K562 (cell line): ENCODE data around the gene PHF10. TPM values are rescaled to one million over a fixed set of nuclear protein-coding genes. Genes with fewer than 3 reads are reported as not detected.

Source experiments
- ATAC-seq: fragments of 200-7000 bp; cut with Tn5 transposase; 3 replicates; pipeline ENCODE4 v1.9.1; 2020; ENCODE audit warnings: moderate library complexity
- BruUV-seq: library from RNA; stranded (reverse); fragments of 400-500 nt; replicated peaks from 2 replicates; lab custom pipeline; 2021; lab: Mats Ljungman, UMichigan
- CTCF ChIA-PET: fragments of 300-600 bp; formaldehyde crosslinking; extraction: SDS; loops from one replicate; lab custom pipeline; 2021; ENCODE audit warnings: low intra/inter-chr PET ratio; lab: Yijun Ruan, JAX
- POLR2A ChIA-PET: fragments of 300-600, 350-650 bp; sonication (Branson Sonifier 250); formaldehyde crosslinking; extraction: SDS; loops from one replicate; lab custom pipeline; 2021; ENCODE audit warnings: antibody characterized with exemption, inconsistent platforms; lab: Yijun Ruan, JAX
- DNase-seq, 4 experiments: peaks; one replicate each; pipeline versions ENCODE4 v3.0.0 to v3.0.0-alpha.2; 2011 to 2018; ENCODE audit warnings: low spot score in 3 of 4, mixed read lengths in 3 of 4; ENCODE audit errors: extremely low read depth in 1 of 4
- FAIRE-seq: peaks from 2 replicates; lab custom pipeline; 2011; peaks lifted over from hg19 to GRCh38; lab: Jason Lieb, UNC
- H2AFZ ChIP-seq: 2 replicates; pipeline ENCODE4 v1.6.0; 2011; ENCODE audit warnings: low read depth, low read length, control low read depth, inconsistent platforms
- H3K27ac ChIP-seq: fragments of 200-600 bp; 3 replicates; pipeline ENCODE4 v1.8.0; 2011; ENCODE audit warnings: low read depth, mild to moderate bottlenecking, control low read depth, inconsistent platforms, low read length, moderate library complexity, mixed read lengths; ENCODE audit errors: extremely low read depth
- H3K27me3 ChIP-seq, 2 experiments: fragments of 300-600 bp in 1 of 2; 2 replicates in 1 of 2; 3 replicates in 1 of 2; pipeline versions ENCODE4 v1.6.0 to v1.8.0; 2011; ENCODE audit warnings: inconsistent platforms in 2 of 2, low read length in 2 of 2, mild to moderate bottlenecking in 1 of 2, mixed read lengths in 1 of 2, moderate library complexity in 1 of 2; ENCODE audit not compliant: control insufficient read depth in 2 of 2, insufficient read depth in 2 of 2
- H3K36me3 ChIP-seq: fragments of 300-600 bp; 3 replicates; pipeline ENCODE4 v1.8.0; 2011; ENCODE audit warnings: mild to moderate bottlenecking, low read length, inconsistent platforms; ENCODE audit not compliant: control insufficient read depth, insufficient read depth
- H3K4me1 ChIP-seq, 2 experiments: fragments of 200-600 bp in 1 of 2; replicated peaks in 1 of 2; 2 replicates in 1 of 2; 3 replicates in 1 of 2; pipeline versions ENCODE4 v1.5.1 to v1.8.0; 2011; ENCODE audit warnings: inconsistent platforms in 2 of 2, low read length in 2 of 2, mild to moderate bottlenecking in 1 of 2, mixed read lengths in 1 of 2, moderate library complexity in 1 of 2; ENCODE audit not compliant: control insufficient read depth in 2 of 2, insufficient read depth in 2 of 2
- H3K4me2 ChIP-seq: 2 replicates; pipeline ENCODE4 v1.6.1; 2011; ENCODE audit warnings: low read length, control low read depth, inconsistent platforms, mixed read lengths; ENCODE audit not compliant: insufficient read depth
- H3K4me3 ChIP-seq: fragments of 200-600 bp; sonication (generic), shearing (Covaris generic); 2 replicates; pipeline ENCODE4 v1.5.1; 2016; ENCODE audit warnings: control low read depth, inconsistent platforms
- H3K79me2 ChIP-seq: fragments of 200-600 bp; 3 replicates; pipeline ENCODE4 v1.8.0; 2011; ENCODE audit warnings: low read length, inconsistent platforms; ENCODE audit not compliant: control insufficient read depth, insufficient read depth
- H3K9ac ChIP-seq, 2 experiments: 2 replicates each; pipeline versions ENCODE4 v1.6.0 to v1.6.1; 2011; ENCODE audit warnings: low read depth in 2 of 2, low read length in 2 of 2, control low read depth in 1 of 2, inconsistent platforms in 1 of 2, mild to moderate bottlenecking in 1 of 2, mixed read lengths in 1 of 2; ENCODE audit not compliant: insufficient read depth in 1 of 2
- H3K9me1 ChIP-seq: one replicate; pipeline ENCODE4 v1.6.0; 2011; ENCODE audit warnings: inconsistent platforms, mild to moderate bottlenecking, low read length, moderate library complexity; ENCODE audit not compliant: control insufficient read depth, insufficient read depth
- H3K9me3 ChIP-seq: replicated peaks from 2 replicates; pipeline ENCODE4 v1.5.1; 2011; ENCODE audit warnings: low read depth, low read length, inconsistent platforms; ENCODE audit not compliant: control insufficient read depth, insufficient read depth
- H4K20me1 ChIP-seq: replicated peaks from 2 replicates; pipeline ENCODE4 v1.6.1; 2011; ENCODE audit warnings: low read length, inconsistent platforms, mixed read lengths; ENCODE audit not compliant: control insufficient read depth, insufficient read depth
- CSDE1 ChIP-seq, 2 experiments: fragments of 450-650 bp; IDR thresholded peaks; 2 replicates each; pipeline ENCODE4 v1.6.1; 2016; ENCODE audit warnings: mild to moderate bottlenecking in 1 of 2
- POLR2G ChIP-seq: fragments of 200-400 bp; formaldehyde crosslinking; IDR thresholded peaks from 2 replicates; pipeline ENCODE4 v1.6.1; 2017; ENCODE audit warnings: low read depth, mild to moderate bottlenecking, antibody characterized with exemption, low read length, moderate library complexity
- ZBTB2 ChIP-seq: fragments of 450-650 bp; IDR thresholded peaks from 2 replicates; pipeline ENCODE4 v1.6.1; 2016; ENCODE audit warnings: antibody characterized with exemption
- ZNF639 ChIP-seq, 2 experiments: fragments of 200-800 bp in 1 of 2; sonication (Bioruptor generic) in 1 of 2; sonication (generic) in 1 of 2; formaldehyde crosslinking in 1 of 2; IDR thresholded peaks in 1 of 2; conservative IDR thresholded peaks in 1 of 2; 2 replicates each; pipeline versions ENCODE4 v1.5.0 to v1.6.1; 2016 to 2020; ENCODE audit warnings: missing compliant biosample characterization in 1 of 2, missing genetic modification characterization in 1 of 2, missing genetic modification reagents in 1 of 2
- WGBS: fragments of 100-300 bp; shearing (Covaris generic); methylation state at CpG from one replicate; pipeline ENCODE4 v1.1.6; 2016; ENCODE audit warnings: low coverage, mixed read lengths; ENCODE audit not compliant: insufficient coverage; ENCODE audit errors: missing lambda C conversion rate; 5-methylcytosine and 5-hydroxymethylcytosine counted together
- in situ Hi-C: fragments of 300-500 bp; cut with MboI; formaldehyde crosslinking; loops from 4 replicates; pipeline ENCODE4 v1.15.0; 2018; ENCODE audit warnings: inconsistent platforms, mixed read lengths
- intact Hi-C: fragments of 100-400 bp; cut with micrococcal nuclease; formaldehyde crosslinking; loops from 2 replicates; pipeline ENCODE4 v1.14.2; 2022
- polyA plus RNA-seq, 8 experiments: library from polyadenylated mRNA; depleted of rRNA in 4 of 8; stranded (reverse) in 5 of 8; unstranded in 3 of 8; fragments of >200 nt; fragmentation: Nextera tagmentation in 2 of 8; fragmentation: Illumina TruSeq in 1 of 8; extraction: Ambion mirVana in 2 of 8; extraction: Trizol in 1 of 8; gene quantifications; 2 replicates each; pipeline versions ENCODE4 v1.2.1 to v1.2.3, GENCODE V29; 2011 to 2014; ENCODE audit warnings: inconsistent platforms in 1 of 8, missing spikeins in 1 of 8
- total RNA-seq, 7 experiments: library from RNA; depleted of rRNA in 6 of 7; stranded (reverse); fragments of >200 nt in 6 of 7; fragmentation: Illumina TruSeq in 2 of 7; extraction: Trizol in 2 of 7; gene quantifications; 2 replicates each; pipeline versions ENCODE4 v1.2.1 to v1.2.3, GENCODE V29; 2011 to 2021; ENCODE audit warnings: low replicate concordance in 1 of 7

PHF10 gene
- total and polyA plus RNA-seq, 9 of the 15 experiments (the other 6 are each of a cell fraction or from before 2014, with no cell fraction given): 23.9 to 88.9 (median 46.0) TPM

GRCh38 chr6:169661391-169661756, 62.9 kb downstream of the PHF10 start (continued):
- TF ChIP-seq ZBTB2 (no peak), ZNF639 (CRISPR knock-in tag; conservative IDR thresholded peaks at IDR 0.05 in 1 of 2, IDR thresholded peaks at IDR 0.05 in 1 of 2) (no peak)
- TF ChIP-seq, all 486 proteins: peak for 0

GRCh38 chr6:169660751-169661390, 63.4 kb downstream of the PHF10 start:
- Histone ChIP-seq H3K4me1 (no peaks in the 10 kb centered on the region; a peak in 1 of 5 replicates), H4K20me1 (no peaks in the 10 kb centered on the region), H3K9ac (no peak overlapping the region), H2AFZ (no peak overlapping the region), H3K4me2 (no peak overlapping the region), H3K27ac (no peak overlapping the region), H3K36me3 (peaks cover 69% of the 10 kb centered on the region), H3K9me3 (no peaks in the 10 kb centered on the region), H3K9me1 (peaks cover 4% of the 10 kb centered on the region), H3K79me2 (no peaks in the 10 kb centered on the region), H3K27me3 (no peaks in the 10 kb centered on the region), H3K4me3 (no peak overlapping the region)
- no peak for DNase-seq
- 91% methylated on average over 21 of the region's 26 CpGs for WGBS
- ATAC-seq: no peak
- CTCF ChIA-PET: no interaction called here
- POLR2A ChIA-PET: interaction anchor here (1.9 kb wide), 1 partner anchor 10 kb away, joined by 5 read pairs; no protein-coding TSS in a partner anchor
- TF ChIP-seq CSDE1 (IDR thresholded peaks at IDR 0.05) (no peak), POLR2G (peak; percentile 28; the same call in 1 of the 2 replicates)
- no TSS peak for BruUV-seq
- intact Hi-C loops (no loop called here), in situ Hi-C loops (no loop called here)
- no peak for FAIRE-seq
